HepG2 (cell line): ENCODE measurements around the gene CR1L. TPM values are rescaled to one million over a fixed set of nuclear protein-coding genes. Genes with fewer than 3 reads are reported as not detected.

ENCODE experiments used
- polyA plus RNA-seq, 8 experiments: library from polyadenylated mRNA; depleted of rRNA in 3 of 8; stranded (reverse) in 7 of 8; unstranded in 1 of 8; fragments of >200 nt; fragmentation: Illumina TruSeq in 4 of 8; extraction: Trizol in 4 of 8; gene quantifications; 2 replicates each; pipeline versions ENCODE4 v1.2.1 to v1.2.3, GENCODE V29; 2011 to 2016; ENCODE audit warnings: low read depth in 4 of 8, missing spikeins in 1 of 8, mixed read lengths in 1 of 8; ENCODE audit not compliant: insufficient read depth in 1 of 8
- small RNA-seq, 3 experiments: library from RNA; depleted of rRNA; stranded (forward); fragments of <200 nt; gene quantifications; one replicate each; pipeline ENCODE3, GENCODE V24; 2012; ENCODE audit warnings: low read depth in 2 of 3, low replicate concordance in 1 of 3; ENCODE audit not compliant: insufficient read length in 3 of 3, insufficient read depth in 2 of 3
- total RNA-seq, 5 experiments: library from RNA; depleted of rRNA; stranded (reverse); fragments of >200 nt; fragmentation: Illumina TruSeq; extraction: Trizol; gene quantifications; 2 replicates each; pipeline ENCODE4 v1.2.3, GENCODE V29; 2016; ENCODE audit warnings: low read depth in 1 of 5

CR1L gene
- total and polyA plus RNA-seq, 2 of the 13 experiments (the other 11 are each of a cell fraction or from before 2014, with no cell fraction given), result not detected

Small RNA genes within 50 kb of the gene (small RNA-seq; reads per million reads assigned to genes)
- gene RNA5SP534, result 0 reads per million in 3 experiments

Other genes starting within 250 kb of the CR1L start
- not detected in 2 replicates for gene CR2, start 190.8 kb upstream of the CR1L start, total RNA-seq (2016; rRNA removed; fragmentation: Illumina TruSeq; extraction: Trizol)
- gene CR2, start 190.8 kb upstream of the CR1L start, polyA plus RNA-seq (2011; rRNA removed), result not detected in 2 replicates
- not detected in 2 replicates for gene CR1, start 149.0 kb upstream of the CR1L start, total RNA-seq (2016; rRNA removed; fragmentation: Illumina TruSeq; extraction: Trizol)
- not detected in 2 replicates for gene CR1, start 149.0 kb upstream of the CR1L start, polyA plus RNA-seq (2011; rRNA removed)
- gene CD46, start 106.9 kb downstream of the CR1L start, total RNA-seq (2016; rRNA removed; fragmentation: Illumina TruSeq; extraction: Trizol), result 70.3 and 130 TPM in 2 replicates
- 277 TPM in 2 replicates for gene CD46, start 106.9 kb downstream of the CR1L start, polyA plus RNA-seq (2011; rRNA removed)